H1 (cell line): ENCODE measurements around the gene SNX12. TPM values are rescaled to one million over a fixed set of nuclear protein-coding genes. Genes with fewer than 3 reads are reported as not detected.

ENCODE experiments used
- CTBP2 ChIP-seq: IDR thresholded peaks from 2 replicates; pipeline ENCODE4 v1.7.0; 2011; ENCODE audit warnings: borderline replicate concordance, mild to moderate bottlenecking, moderate library complexity, mixed read lengths, low read length; ENCODE audit not compliant: insufficient read depth, insufficient read length
- KDM4A ChIP-seq: IDR thresholded peaks from one replicate; pipeline ENCODE4 v1.7.1; 2012; ENCODE audit warnings: low read depth, mild to moderate bottlenecking, moderate library complexity, low read length, inconsistent platforms; ENCODE audit not compliant: severe bottlenecking
- POU5F1 ChIP-seq: IDR thresholded peaks from 2 replicates; pipeline ENCODE4 v1.6.1; 2011; ENCODE audit warnings: low read depth, mild to moderate bottlenecking, low read length, moderate library complexity
- polyA plus RNA-seq, 7 experiments: library from polyadenylated mRNA; depleted of rRNA in 3 of 7; stranded (reverse) in 5 of 7; unstranded in 2 of 7; fragments of >200 nt in 5 of 7; fragments of 200-250 nt in 2 of 7; gene quantifications; 1 replicate in 5 of 7; 2 replicates in 1 of 7; 4 replicates in 1 of 7; pipeline versions ENCODE4 v1.2.1 to v1.2.3, GENCODE V29; 2011 to 2013; ENCODE audit warnings: missing spikeins in 2 of 7, mixed read lengths in 2 of 7
- total RNA-seq: library from RNA; stranded (reverse); fragmentation: NEBNext Ultra II Directional; extraction: Animal tissue kit (Norgen Biotek cat#: 25700); gene quantifications from 2 replicates; pipeline ENCODE4 v1.2.1, GENCODE V29; 2021

SNX12 gene
- total and polyA plus RNA-seq, 2 of the 8 experiments (the other 6 are each of a cell fraction or from before 2014, with no cell fraction given): 72.1 to 74.2 TPM

DNA sequence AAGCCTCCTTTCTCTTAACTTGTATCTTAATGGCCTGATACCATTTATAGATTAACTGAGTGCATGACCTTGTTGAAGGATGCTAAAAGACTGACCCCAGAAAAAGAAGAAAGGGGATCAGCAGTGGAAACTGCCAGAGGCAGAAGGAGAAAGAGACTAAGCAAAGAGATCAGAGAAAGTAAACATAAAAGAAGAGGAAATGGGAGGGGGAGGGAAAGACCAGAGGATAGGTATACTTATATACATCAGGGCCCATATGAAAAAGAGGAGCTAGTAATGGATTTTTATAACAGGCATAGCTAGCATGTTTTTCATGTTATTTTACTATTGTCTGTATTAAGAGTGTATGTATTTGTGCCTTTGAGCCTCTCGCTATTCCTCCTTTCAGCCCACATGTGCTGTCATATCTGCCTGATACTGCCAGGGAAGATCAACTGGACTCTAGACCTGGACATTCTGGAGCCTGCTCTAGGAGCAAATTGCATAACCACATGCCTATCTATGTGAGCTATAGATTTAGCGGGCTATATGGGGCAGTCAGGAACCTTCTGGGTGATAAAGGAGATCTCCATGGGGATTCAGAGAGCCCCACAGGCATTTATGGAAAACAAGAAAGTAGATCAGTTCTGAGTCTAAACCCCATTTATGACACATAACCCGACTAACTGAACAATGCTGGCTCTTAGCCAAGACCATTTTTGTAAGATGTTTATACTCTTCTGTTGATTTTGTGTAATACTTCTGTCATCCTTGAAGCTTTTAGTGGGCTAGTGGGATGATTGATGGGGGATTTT, 13.4 kb upstream of the SNX12 start (continued):
- no peak for TF ChIP-seq CTBP2
- no peak for TF ChIP-seq KDM4A
- TF ChIP-seq POU5F1: no peak
